PC-3 (cell line): ENCODE data around the gene CDK5.

ENCODE experiments used
- CTCF ChIP-seq: fragments of 300-600 bp; sonication (generic); conservative IDR thresholded peaks from 2 replicates; pipeline ENCODE4 v1.5.1; 2017; ENCODE audit warnings: antibody characterized with exemption, low read depth, mild to moderate bottlenecking, low read length
- EZH2 ChIP-seq: fragments of 300-600 bp; sonication (generic); IDR thresholded peaks from one replicate; pipeline ENCODE4 v1.6.1; 2017; ENCODE audit warnings: antibody characterized with exemption, mild to moderate bottlenecking, low read length; ENCODE audit not compliant: unreplicated experiment

- TF ChIP-seq CTCF (no peak), EZH2 (no peak)
Observed at GRCh38 chr7:151095123-151095797, 37.6 kb upstream of the CDK5 start.
